ENCODE results near the gene NT5C.
"Not testable (repeated sequence)": the region's sequence is repeated elsewhere in the genome, so short reads cannot be mapped to it uniquely, and the experiment has no call there.

The NT5C gene

GRCh38 chr17:75146592-75146991, 15.1 kb upstream of the NT5C start:
- Histone ChIP-seq H3K27ac (ENCODE audit: low read depth in 2 of 2, low read length in 2 of 2) (no peak overlapping the region), H3K27me3 (ENCODE audit: control insufficient read depth in 2 of 2, insufficient read depth in 2 of 2, low read length in 2 of 2) (no peaks in the 10 kb centered on the region)

GRCh38 chr17:75144816-75145512, 13.4 kb upstream of the NT5C start:
- Histone ChIP-seq H3K36me3 (ENCODE audit: control insufficient read depth in 2 of 2, insufficient read depth in 2 of 2, low read length in 2 of 2) (peaks cover 45 to 50% of the 10 kb centered on the region in 2 donors), H3K9ac (ENCODE audit: low read depth in 1 of 2, low read length in 2 of 2) (no peak overlapping the region), H3K4me1 (ENCODE audit: control insufficient read depth in 2 of 2, insufficient read depth in 2 of 2, low read length in 2 of 2) (peaks cover 6 to 11% of the 10 kb centered on the region in 2 donors), H3K4me3 (ENCODE audit: low read length in 2 of 2) (no peak overlapping the region), H3K9me3 (ENCODE audit: control insufficient read depth in 2 of 2, low read length in 2 of 2) (no peaks in the 10 kb centered on the region), H3K27ac (ENCODE audit: low read depth in 2 of 2, low read length in 2 of 2) (no peak overlapping the region), H3K27me3 (ENCODE audit: control insufficient read depth in 2 of 2, insufficient read depth in 2 of 2, low read length in 2 of 2) (no peaks in the 10 kb centered on the region)

More at GRCh38 chr17:75146592-75146991, 15.1 kb upstream of the NT5C start:
- Histone ChIP-seq H3K4me1 (ENCODE audit: control insufficient read depth in 2 of 2, insufficient read depth in 2 of 2, low read length in 2 of 2) (peaks cover 6 to 11% of the 10 kb centered on the region in 2 donors), H3K4me3 (ENCODE audit: low read length in 2 of 2) (no peak overlapping the region), H3K9me3 (ENCODE audit: control insufficient read depth in 2 of 2, low read length in 2 of 2) (no peaks in the 10 kb centered on the region), H3K9ac (ENCODE audit: low read depth in 1 of 2, low read length in 2 of 2) (no peak overlapping the region), H3K36me3 (ENCODE audit: control insufficient read depth in 2 of 2, insufficient read depth in 2 of 2, low read length in 2 of 2) (peaks cover 38 to 48% of the 10 kb centered on the region in 2 donors)

GRCh38 chr17:75142236-75142971, 10.9 kb upstream of the NT5C start:
- H3K27me3 ChIP-seq (ENCODE audit: control insufficient read depth in 2 of 2, insufficient read depth in 2 of 2, low read length in 2 of 2), result no peaks in the 10 kb centered on the region
- H3K27ac ChIP-seq (ENCODE audit: low read depth in 2 of 2, low read length in 2 of 2), result no peak overlapping the region
- no peak overlapping the region for H3K9ac ChIP-seq (ENCODE audit: low read depth in 1 of 2, low read length in 2 of 2)
- H3K9me3 ChIP-seq (ENCODE audit: control insufficient read depth in 2 of 2, low read length in 2 of 2), result no peaks in the 10 kb centered on the region
- peaks cover 0 to under 1% of the 10 kb centered on the region in 2 donors for H3K4me1 ChIP-seq (ENCODE audit: control insufficient read depth in 2 of 2, insufficient read depth in 2 of 2, low read length in 2 of 2)
- H3K4me3 ChIP-seq (ENCODE audit: low read length in 2 of 2), result no peak overlapping the region
- H3K36me3 ChIP-seq (ENCODE audit: control insufficient read depth in 2 of 2, insufficient read depth in 2 of 2, low read length in 2 of 2), result peaks cover 41 to 47% of the 10 kb centered on the region in 2 donors

- no peaks in the 10 kb centered on the region for H3K9me3 ChIP-seq (ENCODE audit: control insufficient read depth in 2 of 2, low read length in 2 of 2)
- H3K27me3 ChIP-seq (ENCODE audit: control insufficient read depth in 2 of 2, insufficient read depth in 2 of 2, low read length in 2 of 2), result no peaks in the 10 kb centered on the region
- H3K9ac ChIP-seq (ENCODE audit: low read depth in 1 of 2, low read length in 2 of 2), result no peak overlapping the region
- no peak overlapping the region for H3K4me3 ChIP-seq (ENCODE audit: low read length in 2 of 2)
- H3K36me3 ChIP-seq (ENCODE audit: control insufficient read depth in 2 of 2, insufficient read depth in 2 of 2, low read length in 2 of 2), result peaks cover 12 to 19% of the 10 kb centered on the region in 2 donors
- H3K4me1 ChIP-seq (ENCODE audit: control insufficient read depth in 2 of 2, insufficient read depth in 2 of 2, low read length in 2 of 2), result no peaks in the 10 kb centered on the region
- no peak overlapping the region for H3K27ac ChIP-seq (ENCODE audit: low read depth in 2 of 2, low read length in 2 of 2)
These were observed 7.0 kb upstream of the NT5C start for GRCh38 chr17:75138519-75138918.

- not testable (repeated sequence) for H3K9ac ChIP-seq (ENCODE audit: low read depth in 1 of 2, low read length in 2 of 2)
- peaks cover 12 to 19% of the 10 kb centered on the region in 2 donors for H3K36me3 ChIP-seq (ENCODE audit: control insufficient read depth in 2 of 2, insufficient read depth in 2 of 2, low read length in 2 of 2)
These were observed 6.2 kb upstream of the NT5C start for GRCh38 chr17:75137762-75138161.

GRCh38 chr17:75135946-75136345, 4.4 kb upstream of the NT5C start:
- Histone ChIP-seq H3K9me3 (ENCODE audit: control insufficient read depth in 2 of 2, low read length in 2 of 2) (no peaks in the 10 kb centered on the region), H3K27me3 (ENCODE audit: control insufficient read depth in 2 of 2, insufficient read depth in 2 of 2, low read length in 2 of 2) (no peaks in the 10 kb centered on the region), H3K27ac (ENCODE audit: low read depth in 2 of 2, low read length in 2 of 2) (no peak overlapping the region), H3K4me1 (ENCODE audit: control insufficient read depth in 2 of 2, insufficient read depth in 2 of 2, low read length in 2 of 2) (peaks cover 0 to 3% of the 10 kb centered on the region in 2 donors), H3K36me3 (ENCODE audit: control insufficient read depth in 2 of 2, insufficient read depth in 2 of 2, low read length in 2 of 2) (peaks cover 6 to 12% of the 10 kb centered on the region in 2 donors), H3K9ac (ENCODE audit: low read depth in 1 of 2, low read length in 2 of 2) (no peak overlapping the region), H3K4me3 (ENCODE audit: low read length in 2 of 2) (no peak overlapping the region)

More at GRCh38 chr17:75137762-75138161, 6.2 kb upstream of the NT5C start:
- H3K4me3 ChIP-seq (ENCODE audit: low read length in 2 of 2); H3K27ac ChIP-seq (ENCODE audit: low read depth in 2 of 2, low read length in 2 of 2); H3K4me1 ChIP-seq (ENCODE audit: control insufficient read depth in 2 of 2, insufficient read depth in 2 of 2, low read length in 2 of 2); H3K27me3 ChIP-seq (ENCODE audit: control insufficient read depth in 2 of 2, insufficient read depth in 2 of 2, low read length in 2 of 2); H3K9me3 ChIP-seq (ENCODE audit: control insufficient read depth in 2 of 2, low read length in 2 of 2): not testable (repeated sequence)

- no peak overlapping the region for H3K9ac ChIP-seq (ENCODE audit: low read depth in 1 of 2, low read length in 2 of 2)
- H3K27me3 ChIP-seq (ENCODE audit: control insufficient read depth in 2 of 2, insufficient read depth in 2 of 2, low read length in 2 of 2), result no peaks in the 10 kb centered on the region
- H3K4me1 ChIP-seq (ENCODE audit: control insufficient read depth in 2 of 2, insufficient read depth in 2 of 2, low read length in 2 of 2), result peaks cover 2 to 5% of the 10 kb centered on the region in 2 donors
- peaks cover 4 to 8% of the 10 kb centered on the region in 2 donors for H3K36me3 ChIP-seq (ENCODE audit: control insufficient read depth in 2 of 2, insufficient read depth in 2 of 2, low read length in 2 of 2)
- H3K9me3 ChIP-seq (ENCODE audit: control insufficient read depth in 2 of 2, low read length in 2 of 2), result no peaks in the 10 kb centered on the region
- H3K27ac ChIP-seq (ENCODE audit: low read depth in 2 of 2, low read length in 2 of 2), result no peak overlapping the region
- H3K4me3 ChIP-seq (ENCODE audit: low read length in 2 of 2), result no peak overlapping the region
These were observed 3.9 kb upstream of the NT5C start for GRCh38 chr17:75135452-75135851.

DNA sequence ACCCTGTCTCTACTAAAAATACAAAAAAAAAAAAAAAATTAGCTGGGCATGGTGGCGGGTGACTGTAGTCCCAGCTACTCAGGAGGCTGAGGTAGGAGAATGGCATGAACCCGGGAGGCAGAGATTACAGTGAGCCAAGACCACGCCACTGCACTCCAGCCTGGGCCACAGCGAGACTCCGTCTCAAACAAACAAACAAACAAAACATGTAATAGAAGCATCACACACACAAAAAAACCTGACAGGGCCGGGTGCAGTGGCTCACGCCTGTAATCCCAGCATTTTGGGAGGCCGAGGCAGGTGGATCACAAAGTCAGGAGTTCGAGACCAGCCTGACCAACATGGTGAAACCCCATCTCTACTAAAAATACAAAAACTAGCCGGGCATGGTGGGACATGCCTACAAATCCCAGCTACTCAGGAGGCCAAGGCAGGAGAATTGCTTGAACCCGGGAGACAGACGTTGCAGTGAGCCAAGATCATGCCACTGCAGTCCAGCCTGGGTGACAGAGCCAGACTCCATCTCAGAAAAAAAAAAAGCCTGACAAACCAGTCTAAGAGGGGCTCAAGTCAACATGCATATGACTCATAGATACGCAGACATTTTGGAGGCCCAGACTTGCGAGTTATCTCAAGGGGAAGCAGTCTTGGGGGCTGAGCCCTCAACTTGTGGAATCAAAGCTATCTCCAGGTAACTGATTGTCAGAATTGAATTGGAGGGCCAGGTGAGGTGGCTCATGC, 2.2 kb upstream of the NT5C start:
- H3K9ac ChIP-seq (ENCODE audit: low read depth in 1 of 2, low read length in 2 of 2); H3K9me3 ChIP-seq (ENCODE audit: control insufficient read depth in 2 of 2, low read length in 2 of 2); H3K4me3 ChIP-seq (ENCODE audit: low read length in 2 of 2); H3K27me3 ChIP-seq (ENCODE audit: control insufficient read depth in 2 of 2, insufficient read depth in 2 of 2, low read length in 2 of 2); H3K27ac ChIP-seq (ENCODE audit: low read depth in 2 of 2, low read length in 2 of 2): not testable (repeated sequence)
- H3K36me3 ChIP-seq (ENCODE audit: control insufficient read depth in 2 of 2, insufficient read depth in 2 of 2, low read length in 2 of 2), result peaks cover 15 to 22% of the 10 kb centered on the region in 2 donors
- peaks cover 12 to 17% of the 10 kb centered on the region in 2 donors for H3K4me1 ChIP-seq (ENCODE audit: control insufficient read depth in 2 of 2, insufficient read depth in 2 of 2, low read length in 2 of 2)

DNA sequence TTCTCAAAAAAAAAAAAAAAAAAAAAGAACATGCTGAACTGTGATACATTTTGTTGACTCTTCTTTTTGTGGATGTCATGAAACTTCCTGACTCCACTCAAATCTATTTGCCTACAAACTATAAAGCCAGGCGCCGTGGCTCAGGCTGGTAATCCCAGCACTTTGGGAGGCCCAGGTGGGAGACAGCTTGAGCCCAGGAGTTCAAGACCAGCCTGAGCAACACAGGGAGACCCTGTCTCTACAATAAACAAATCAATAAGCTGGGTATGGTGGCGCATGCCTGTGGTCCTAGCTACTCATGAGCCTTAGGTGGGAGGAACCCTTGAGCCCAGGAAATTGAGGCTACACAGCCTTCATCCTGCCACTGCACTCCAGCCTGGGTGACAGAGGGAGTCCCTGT, 1.5 kb upstream of the NT5C start:
- peaks cover 12 to 23% of the 10 kb centered on the region in 2 donors for H3K4me1 ChIP-seq (ENCODE audit: control insufficient read depth in 2 of 2, insufficient read depth in 2 of 2, low read length in 2 of 2)
- H3K36me3 ChIP-seq (ENCODE audit: control insufficient read depth in 2 of 2, insufficient read depth in 2 of 2, low read length in 2 of 2), result peaks cover 18 to 23% of the 10 kb centered on the region in 2 donors
- H3K9ac ChIP-seq (ENCODE audit: low read depth in 1 of 2, low read length in 2 of 2), result no peak overlapping the region

More for the DNA sequence above, 1.5 kb upstream of the NT5C start:
- no peaks in the 10 kb centered on the region for H3K9me3 ChIP-seq (ENCODE audit: control insufficient read depth in 2 of 2, low read length in 2 of 2)
- H3K27me3 ChIP-seq (ENCODE audit: control insufficient read depth in 2 of 2, insufficient read depth in 2 of 2, low read length in 2 of 2), result no peaks in the 10 kb centered on the region
- H3K27ac ChIP-seq (ENCODE audit: low read depth in 2 of 2, low read length in 2 of 2), result no peak overlapping the region
- no peak overlapping the region for H3K4me3 ChIP-seq (ENCODE audit: low read length in 2 of 2)
